Neuronal stem cell (in vitro differentiated cells): ENCODE results near the gene TEX11.

Experiments
- DNase-seq: peaks from one replicate; pipeline ENCODE4 v3.0.0-alpha.2; 2013; ENCODE audit warnings: low spot score
- H2AFZ ChIP-seq: one replicate; pipeline ENCODE4 v1.6.1; 2013; ENCODE audit warnings: mild to moderate bottlenecking, low read length, inconsistent platforms
- H2AK5ac ChIP-seq: 2 replicates; pipeline ENCODE4 v1.6.1; 2013; ENCODE audit warnings: low read depth, mild to moderate bottlenecking, inconsistent platforms, low read length, moderate library complexity, mixed read lengths
- H2BK120ac ChIP-seq: 2 replicates; pipeline ENCODE4 v1.6.1; 2013; ENCODE audit warnings: low read depth, mild to moderate bottlenecking, inconsistent platforms, low read length, moderate library complexity, mixed read lengths
- H2BK12ac ChIP-seq: one replicate; pipeline ENCODE4 v1.6.1; 2013; ENCODE audit warnings: low read length, inconsistent platforms
- H2BK15ac ChIP-seq: 2 replicates; pipeline ENCODE4 v1.6.1; 2013; ENCODE audit warnings: mild to moderate bottlenecking, low read length, inconsistent platforms, mixed read lengths
- H2BK5ac ChIP-seq: one replicate; pipeline ENCODE4 v1.6.1; 2013; ENCODE audit warnings: inconsistent platforms, mild to moderate bottlenecking, low read length, moderate library complexity
- H3K14ac ChIP-seq: one replicate; pipeline ENCODE4 v1.6.1; 2013; ENCODE audit warnings: low read length, inconsistent platforms
- H3K18ac ChIP-seq: 2 replicates; pipeline ENCODE4 v1.6.1; 2013; ENCODE audit warnings: low read length, inconsistent platforms
- H3K23ac ChIP-seq: 2 replicates; pipeline ENCODE4 v1.6.1; 2013; ENCODE audit warnings: low read depth, mild to moderate bottlenecking, mixed read lengths, low read length, inconsistent platforms; ENCODE audit not compliant: poor library complexity
- H3K27ac ChIP-seq: replicated peaks from 3 replicates; pipeline ENCODE4 v1.5.1; 2013; ENCODE audit warnings: low read length, inconsistent platforms
- H3K27me3 ChIP-seq, 3 experiments: 2 replicates each; pipeline ENCODE4 v1.6.1; 2013; ENCODE audit warnings: low read length in 3 of 3, mild to moderate bottlenecking in 2 of 3, inconsistent platforms in 1 of 3, low read depth in 1 of 3, mixed read lengths in 1 of 3, moderate library complexity in 1 of 3; ENCODE audit not compliant: control insufficient read depth in 3 of 3, insufficient read depth in 3 of 3
- H3K36me3 ChIP-seq, 2 donors: replicated peaks in 1 of 2; 2 replicates each; pipeline ENCODE4 v1.6.1; 2013; ENCODE audit warnings: low read length in 2 of 2; ENCODE audit not compliant: control insufficient read depth in 2 of 2, insufficient read depth in 2 of 2
- H3K4ac ChIP-seq: 2 replicates; pipeline ENCODE4 v1.6.1; 2013; ENCODE audit warnings: inconsistent platforms, mild to moderate bottlenecking, low read length, moderate library complexity
- H3K4me1 ChIP-seq, 2 donors: 1 replicate in 1 of 2; 2 replicates in 1 of 2; pipeline ENCODE4 v1.6.1; 2013; ENCODE audit warnings: low read length in 2 of 2, low read depth in 1 of 2; ENCODE audit not compliant: control insufficient read depth in 2 of 2, insufficient read depth in 1 of 2
- H3K4me2 ChIP-seq: one replicate; pipeline ENCODE4 v1.6.1; 2013; ENCODE audit warnings: mild to moderate bottlenecking, low read length, inconsistent platforms; ENCODE audit not compliant: insufficient read depth, poor library complexity, severe bottlenecking
- H3K4me3 ChIP-seq, 2 donors: 2 replicates each; pipeline ENCODE4 v1.5.1; 2013; ENCODE audit warnings: low read length in 2 of 2, mild to moderate bottlenecking in 2 of 2, inconsistent platforms in 1 of 2, moderate library complexity in 1 of 2
- H3K79me1 ChIP-seq: one replicate; pipeline ENCODE4 v1.6.1; 2013; ENCODE audit warnings: low read depth, mild to moderate bottlenecking, inconsistent platforms, low read length, moderate library complexity
- H3K9ac ChIP-seq: one replicate; pipeline ENCODE4 v1.6.1; 2013; ENCODE audit warnings: mild to moderate bottlenecking, low read depth, low read length, inconsistent platforms; ENCODE audit not compliant: poor library complexity
- H3K9me3 ChIP-seq, 2 donors: replicated peaks in 1 of 2; 2 replicates each; pipeline versions ENCODE3 to v1.6.1; 2013; ENCODE audit warnings: low read length in 2 of 2, mild to moderate bottlenecking in 2 of 2, inconsistent platforms in 1 of 2, low read depth in 1 of 2, mixed read lengths in 1 of 2, moderate library complexity in 1 of 2; ENCODE audit not compliant: control insufficient read depth in 2 of 2, insufficient read depth in 1 of 2
- H4K8ac ChIP-seq: one replicate; pipeline ENCODE4 v1.6.1; 2013; ENCODE audit warnings: low read depth, mild to moderate bottlenecking, inconsistent platforms, low read length, moderate library complexity
- H4K91ac ChIP-seq: one replicate; pipeline ENCODE4 v1.6.1; 2013; ENCODE audit warnings: low read length, low read depth, mild to moderate bottlenecking, inconsistent platforms; ENCODE audit not compliant: poor library complexity
- WGBS, 2 donors: extraction: QIAGEN DNeasy Blood & Tissue Kit; methylation state at CpG; one replicate each; pipeline ENCODE4 v1.1.7; 2013; ENCODE audit warnings: missing lambda C conversion rate in 2 of 2, mixed read lengths in 1 of 2; ENCODE audit not compliant: insufficient read length in 2 of 2, insufficient replicate concordance in 1 of 2; ENCODE audit errors: extremely low coverage in 2 of 2; 5-methylcytosine and 5-hydroxymethylcytosine counted together

The TEX11 gene

DNA sequence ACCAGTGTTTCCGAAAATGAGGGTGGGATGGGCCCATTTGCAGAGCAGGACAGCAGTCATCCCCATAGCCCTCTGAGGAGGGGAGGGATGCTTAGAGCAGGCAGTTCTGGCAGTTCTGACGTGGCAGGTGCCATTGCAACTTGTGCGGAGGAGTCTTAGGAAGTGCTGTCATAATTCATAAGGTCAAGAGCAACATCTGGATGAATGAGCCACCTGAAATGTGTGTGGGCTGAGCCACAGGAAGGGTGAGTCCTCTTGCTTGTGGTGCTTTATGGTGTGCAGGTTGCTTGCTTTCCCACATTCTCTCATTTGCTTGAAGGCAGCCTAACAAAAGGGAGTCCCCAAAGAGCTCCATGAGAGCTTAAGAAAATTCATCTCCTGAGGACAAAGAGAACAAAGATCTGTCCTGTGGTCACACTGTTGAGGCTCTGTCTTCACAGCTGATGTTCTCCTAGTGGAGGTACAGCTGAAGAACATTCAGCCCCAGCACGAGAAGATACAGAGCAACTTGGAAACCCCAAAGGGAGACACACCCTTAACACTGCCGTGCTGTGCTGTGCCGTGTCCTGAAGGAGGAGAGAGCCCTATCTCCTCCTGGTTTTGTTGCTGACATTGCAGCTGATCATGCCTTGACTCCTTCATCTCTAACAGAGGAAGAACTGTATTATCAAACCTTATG, 403.6 kb downstream of the TEX11 start:
- Histone ChIP-seq H3K9ac (no peak overlapping the region), H3K23ac (no peak overlapping the region), H2BK120ac (no peak overlapping the region), H2BK15ac (no peak overlapping the region), H3K9me3 (no peaks in the 10 kb centered on the region), H3K4me1 (no peaks in the 10 kb centered on the region), H3K14ac (no peak overlapping the region), H4K8ac (no peak overlapping the region), H3K4me3 (no peak overlapping the region), H3K18ac (no peak overlapping the region), H3K27ac (no peak overlapping the region), H4K91ac (no peak overlapping the region), H2AFZ (no peak overlapping the region), H3K4me2 (no peak overlapping the region), H3K79me1 (no peaks in the 10 kb centered on the region), H2BK12ac (no peak overlapping the region), H2AK5ac (no peak overlapping the region), H3K27me3 (no peaks in the 10 kb centered on the region), H2BK5ac (no peak overlapping the region), H3K36me3 (peaks cover 20 to 52% of the 10 kb centered on the region in 2 donors), H3K4ac (no peak overlapping the region)
- no peak for DNase-seq
- WGBS, 2 donors, result no CpG with 5 or more reads among the region's 6 CpGs

DNA sequence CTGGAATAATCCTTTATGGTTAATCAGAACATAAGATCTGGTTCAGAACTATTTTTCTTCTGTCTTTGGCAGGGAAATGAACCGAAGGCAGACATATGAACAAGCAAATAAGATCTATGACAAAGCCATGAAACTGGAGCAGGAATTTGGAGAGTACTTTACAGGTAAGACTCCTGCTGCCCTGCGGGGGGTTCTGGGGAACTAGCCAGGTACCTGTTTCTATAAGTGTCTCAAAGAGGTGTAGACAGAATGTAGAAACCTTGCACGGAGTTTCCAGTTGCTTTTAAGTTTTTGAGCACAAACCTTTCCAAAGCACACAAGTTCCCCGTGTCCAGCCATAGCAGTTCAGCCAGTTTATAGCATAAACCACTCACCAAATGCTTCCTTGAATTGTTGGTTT, 407.7 kb downstream of the TEX11 start:
- no peak overlapping the region for H2BK12ac ChIP-seq
- no peaks in the 10 kb centered on the region for H3K9me3 ChIP-seq
- no peak overlapping the region for H3K4me2 ChIP-seq
- H4K91ac ChIP-seq, result no peak overlapping the region
- H3K9ac ChIP-seq, result no peak overlapping the region
- no peak overlapping the region for H2BK15ac ChIP-seq
- H3K36me3 ChIP-seq, result peaks cover 48 to 93% of the 10 kb centered on the region in 2 donors
- no peak for DNase-seq
- WGBS, 2 donors, result no CpG with 5 or more reads among the region's 4 CpGs
- no peak overlapping the region for H2AK5ac ChIP-seq
- no peak overlapping the region for H3K27ac ChIP-seq
- no peak overlapping the region for H3K18ac ChIP-seq
- no peak overlapping the region for H2BK5ac ChIP-seq
- no peaks in the 10 kb centered on the region for H3K79me1 ChIP-seq
- H3K4me1 ChIP-seq, result no peaks in the 10 kb centered on the region
- no peak overlapping the region for H3K4ac ChIP-seq
- H3K14ac ChIP-seq, result no peak overlapping the region
- no peak overlapping the region for H2AFZ ChIP-seq
- H3K4me3 ChIP-seq, result no peak overlapping the region
- H3K23ac ChIP-seq, result no peak overlapping the region
- H2BK120ac ChIP-seq, result no peak overlapping the region
- no peak overlapping the region for H4K8ac ChIP-seq
- no peaks in the 10 kb centered on the region for H3K27me3 ChIP-seq

DNA sequence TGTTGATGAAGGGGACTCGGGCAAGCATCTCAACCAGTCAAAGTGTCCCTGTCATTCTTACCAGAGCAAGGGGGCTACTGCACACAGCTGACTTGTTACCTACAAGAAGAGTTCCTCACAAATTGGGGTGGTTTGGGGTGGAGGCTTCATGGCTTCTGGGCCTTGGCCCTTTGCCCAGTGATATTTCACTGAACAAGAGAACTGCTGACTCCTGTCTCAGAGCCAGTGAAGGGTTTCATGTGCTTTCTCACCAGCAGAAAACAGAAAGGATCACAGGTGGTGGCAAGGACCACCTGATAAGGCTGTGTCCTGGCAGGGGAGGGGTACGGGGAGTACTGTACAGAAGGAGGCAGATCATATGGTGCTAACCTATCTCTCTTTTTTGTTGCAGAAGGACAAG, 410.4 kb downstream of the TEX11 start:
- Histone ChIP-seq H3K4me2 (no peak overlapping the region), H3K14ac (no peak overlapping the region), H3K4me1 (no peaks in the 10 kb centered on the region), H3K4ac (no peak overlapping the region), H3K9ac (no peak overlapping the region), H3K27ac (no peak overlapping the region), H3K79me1 (peaks cover 8% of the 10 kb centered on the region), H3K18ac (no peak overlapping the region), H2AK5ac (no peak overlapping the region), H3K9me3 (no peaks in the 10 kb centered on the region), H3K4me3 (no peak overlapping the region), H2BK5ac (no peak overlapping the region), H4K91ac (no peak overlapping the region), H3K23ac (no peak overlapping the region), H2BK12ac (no peak overlapping the region), H3K36me3 (peaks cover 70 to 98% of the 10 kb centered on the region in 2 donors), H2AFZ (no peak overlapping the region), H2BK120ac (no peak overlapping the region), H4K8ac (no peak overlapping the region), H2BK15ac (no peak overlapping the region), H3K27me3 (no peaks in the 10 kb centered on the region)
- no peak for DNase-seq
- no CpG with 5 or more reads among the region's 2 CpGs for WGBS, 2 donors

DNA sequence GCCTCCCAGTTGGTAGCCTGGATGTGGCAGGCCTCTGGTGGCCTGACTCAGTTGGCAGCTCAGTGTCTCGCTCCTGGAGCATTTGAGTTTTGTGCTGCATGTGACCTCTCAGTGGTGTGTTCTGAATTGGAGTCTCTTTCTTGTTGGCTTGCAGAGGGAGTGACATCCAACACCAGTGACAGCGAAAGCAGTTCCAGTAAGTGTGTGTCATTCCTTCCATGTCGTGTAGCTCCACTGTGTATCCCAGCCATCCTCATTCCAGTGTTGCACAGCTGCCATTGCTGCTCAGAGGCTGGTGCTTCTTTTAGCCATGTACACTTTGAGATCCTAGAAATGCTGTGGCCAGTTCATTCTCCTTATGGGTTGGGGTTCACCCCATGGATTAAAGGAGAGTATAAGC, 411.5 kb downstream of the TEX11 start:
- DNase-seq, result no peak
- Histone ChIP-seq H2BK120ac (no peak overlapping the region), H3K18ac (no peak overlapping the region), H3K27me3 (peaks cover 0 to under 1% (median 0%) of the 10 kb centered on the region in 3 experiments), H2BK12ac (no peak overlapping the region), H3K4me3 (no peak overlapping the region), H3K9ac (no peak overlapping the region), H3K23ac (no peak overlapping the region), H4K8ac (no peak overlapping the region), H3K4ac (no peak overlapping the region), H3K9me3 (no peaks in the 10 kb centered on the region), H3K4me1 (no peaks in the 10 kb centered on the region), H4K91ac (no peak overlapping the region), H3K79me1 (peaks cover 8% of the 10 kb centered on the region), H2BK15ac (no peak overlapping the region), H3K14ac (no peak overlapping the region), H3K36me3 (peaks cover 69 to 100% of the 10 kb centered on the region in 2 donors), H2AK5ac (no peak overlapping the region), H3K4me2 (no peak overlapping the region), H2BK5ac (no peak overlapping the region), H3K27ac (no peak overlapping the region), H2AFZ (no peak overlapping the region)
- no CpG with 5 or more reads among the region's 3 CpGs for WGBS, 2 donors
